ENCODE measurements around the gene SMIM45.

The SMIM45 gene

GRCh38 chr22:41927813-41928212 is 24.1 kb upstream of the SMIM45 start:
- no CpG with 5 or more reads among the region's 6 CpGs for WGBS, 2 donors (ENCODE audit: extremely low coverage in 2 of 2, insufficient read length in 2 of 2, insufficient replicate concordance in 1 of 2)
- no peaks in the 10 kb centered on the region for H3K9me3 ChIP-seq (replicated peaks in 1 of 2; ENCODE audit: control insufficient read depth in 2 of 2, insufficient read depth in 1 of 2, low read depth in 1 of 2, low read length in 2 of 2)
- no peak overlapping the region for H2AFZ ChIP-seq (ENCODE audit: low read length)
- H2BK12ac ChIP-seq (ENCODE audit: low read length), result no peak overlapping the region
- DNase-seq (ENCODE audit: low spot score), result no peak
- peak overlapping the region; percentile 27 for H3K18ac ChIP-seq (ENCODE audit: low read length)
- H3K4ac ChIP-seq (ENCODE audit: low read length), result no peak overlapping the region
- peak overlapping the region; percentile 1 for H2BK15ac ChIP-seq (ENCODE audit: low read length)
- no peak overlapping the region for H3K27ac ChIP-seq (replicated peaks; ENCODE audit: low read length)
- H3K9ac ChIP-seq (ENCODE audit: low read depth, low read length, poor library complexity), result no peak overlapping the region
- peak overlapping the region; percentile 86 for H2AK5ac ChIP-seq (ENCODE audit: low read depth, low read length)
- no peak overlapping the region for H4K91ac ChIP-seq (ENCODE audit: low read depth, low read length, poor library complexity)
- peak overlapping the region; percentile 3 for H3K23ac ChIP-seq (ENCODE audit: low read depth, low read length, poor library complexity)
- H3K14ac ChIP-seq (ENCODE audit: low read length), result no peak overlapping the region
- no peak overlapping the region for H2BK120ac ChIP-seq (ENCODE audit: low read depth, low read length)
- H3K36me3 ChIP-seq (replicated peaks in 1 of 2; ENCODE audit: control insufficient read depth in 2 of 2, insufficient read depth in 2 of 2, low read length in 2 of 2), result peaks cover 2 to 5% of the 10 kb centered on the region in 2 donors
- H3K27me3 ChIP-seq (ENCODE audit: control insufficient read depth in 3 of 3, insufficient read depth in 3 of 3, low read depth in 1 of 3, low read length in 3 of 3), result peaks cover 0 to 29% (median 7%) of the 10 kb centered on the region in 3 experiments
- H3K4me3 ChIP-seq (ENCODE audit: low read length in 2 of 2), result no peak overlapping the region
- no peak overlapping the region for H4K8ac ChIP-seq (ENCODE audit: low read depth, low read length)
- H3K79me1 ChIP-seq (ENCODE audit: low read depth, low read length), result no peaks in the 10 kb centered on the region
- H3K4me2 ChIP-seq (ENCODE audit: insufficient read depth, low read length, poor library complexity, severe bottlenecking), result no peak overlapping the region
- H3K4me1 ChIP-seq (ENCODE audit: control insufficient read depth in 2 of 2, insufficient read depth in 1 of 2, low read depth in 1 of 2, low read length in 2 of 2), result peaks cover 20 to 24% of the 10 kb centered on the region in 2 donors
- no peak overlapping the region for H2BK5ac ChIP-seq (ENCODE audit: low read length)

DNA sequence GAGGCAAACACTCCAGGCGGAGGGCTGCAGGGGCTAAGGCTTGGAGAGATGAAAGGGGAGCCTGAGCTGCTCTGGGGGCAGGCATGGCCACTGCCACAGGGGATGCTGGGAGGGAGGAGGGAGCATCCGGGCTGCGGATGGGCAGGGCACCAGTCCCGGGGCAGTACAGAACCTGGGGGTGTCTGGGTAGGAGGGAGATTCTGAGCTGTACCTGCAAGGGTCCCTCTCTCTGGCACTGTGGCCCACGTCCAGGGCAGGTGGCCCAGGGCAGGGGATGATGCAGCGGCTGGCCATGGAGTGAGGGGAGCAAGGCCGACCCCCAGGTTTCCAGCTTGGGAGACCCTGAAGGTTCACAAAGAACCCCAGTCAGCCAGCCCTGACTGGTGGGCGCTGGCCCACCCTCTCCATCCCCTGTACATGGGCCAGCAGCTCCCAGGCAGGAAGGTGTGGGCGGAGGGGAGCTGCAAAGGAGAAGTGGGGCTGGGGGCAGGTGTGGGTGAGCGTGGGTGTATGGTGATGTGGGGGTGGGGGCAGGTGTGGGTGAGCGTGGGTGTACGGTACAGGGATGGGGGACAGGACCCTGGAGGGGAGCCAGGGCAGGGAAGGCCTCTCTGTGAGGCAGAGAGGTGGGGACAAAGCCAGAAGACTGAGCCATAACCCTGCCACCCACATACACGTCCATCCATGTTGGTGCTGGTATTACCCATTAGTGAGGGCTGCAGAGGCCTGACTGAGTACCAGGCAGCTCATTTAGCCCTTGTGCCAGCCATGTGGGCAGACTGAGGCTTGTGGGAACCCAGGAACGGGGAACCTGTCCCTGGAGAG is 23.1 kb upstream of the SMIM45 start:
- no peak overlapping the region for H4K91ac ChIP-seq (ENCODE audit: low read depth, low read length, poor library complexity)
- H2BK12ac ChIP-seq (ENCODE audit: low read length), result peak overlapping the region; percentile 22
- H2BK120ac ChIP-seq (ENCODE audit: low read depth, low read length), result no peak overlapping the region
- no peak overlapping the region for H3K27ac ChIP-seq (replicated peaks; ENCODE audit: low read length)
- H2BK15ac ChIP-seq (ENCODE audit: low read length), result peak overlapping the region; percentile 1
- peak overlapping the region; percentile 7 for H3K9ac ChIP-seq (ENCODE audit: low read depth, low read length, poor library complexity)
- peak overlapping the region; percentile 1 for H3K14ac ChIP-seq (ENCODE audit: low read length)
- H3K4ac ChIP-seq (ENCODE audit: low read length), result no peak overlapping the region
- H3K18ac ChIP-seq (ENCODE audit: low read length), result peak overlapping the region; percentile 89
- no peak overlapping the region for H3K4me3 ChIP-seq (ENCODE audit: low read length in 2 of 2)
- H3K4me1 ChIP-seq (ENCODE audit: control insufficient read depth in 2 of 2, insufficient read depth in 1 of 2, low read depth in 1 of 2, low read length in 2 of 2), result peaks cover 20 to 24% of the 10 kb centered on the region in 2 donors
- no peak overlapping the region for H3K4me2 ChIP-seq (ENCODE audit: insufficient read depth, low read length, poor library complexity, severe bottlenecking)
- H3K23ac ChIP-seq (ENCODE audit: low read depth, low read length, poor library complexity), result no peak overlapping the region
- H3K36me3 ChIP-seq (replicated peaks in 1 of 2; ENCODE audit: control insufficient read depth in 2 of 2, insufficient read depth in 2 of 2, low read length in 2 of 2), result peaks cover 2 to 8% of the 10 kb centered on the region in 2 donors
- no peaks in the 10 kb centered on the region for H3K9me3 ChIP-seq (replicated peaks in 1 of 2; ENCODE audit: control insufficient read depth in 2 of 2, insufficient read depth in 1 of 2, low read depth in 1 of 2, low read length in 2 of 2)
- peak overlapping the region; percentile 58 for H2AFZ ChIP-seq (ENCODE audit: low read length)
- peak overlapping the region; percentile 86 for H2AK5ac ChIP-seq (ENCODE audit: low read depth, low read length)
- peak overlapping the region; percentile 17 for H4K8ac ChIP-seq (ENCODE audit: low read depth, low read length)
- peaks cover 2% of the 10 kb centered on the region for H3K79me1 ChIP-seq (ENCODE audit: low read depth, low read length)
- WGBS, 2 donors (ENCODE audit: extremely low coverage in 2 of 2, insufficient read length in 2 of 2, insufficient replicate concordance in 1 of 2), result 100% methylated on average over 1 of the region's 14 CpGs; no CpG with 5 or more reads in 1 of the 2 donors
- peak overlapping the region; percentile 53 for H2BK5ac ChIP-seq (ENCODE audit: low read length)
- H3K27me3 ChIP-seq (ENCODE audit: control insufficient read depth in 3 of 3, insufficient read depth in 3 of 3, low read depth in 1 of 3, low read length in 3 of 3), result peaks cover 0 to 21% (median 7%) of the 10 kb centered on the region in 3 experiments
- DNase-seq (ENCODE audit: low spot score), result no peak

DNA sequence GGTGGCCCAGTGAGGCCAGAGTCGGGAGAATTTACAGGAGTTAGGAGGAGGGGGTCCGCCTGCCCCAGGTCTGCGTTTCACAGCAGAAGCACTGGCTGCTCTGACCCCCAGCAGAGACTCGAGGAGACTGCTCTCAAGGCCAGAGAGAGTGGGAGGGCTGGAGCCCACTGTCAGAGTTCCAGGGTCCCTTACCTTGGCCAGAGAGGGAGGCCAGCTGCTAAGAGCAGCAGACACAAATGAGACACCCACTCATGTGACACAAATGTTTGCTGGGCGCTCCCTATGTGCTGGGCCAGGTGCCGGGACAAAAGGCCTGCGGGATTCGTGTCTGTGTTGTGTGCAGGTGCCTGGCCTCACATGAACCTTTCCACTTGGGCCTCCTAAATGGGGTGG is 22.5 kb upstream of the SMIM45 start:
- Histone ChIP-seq H3K79me1 (ENCODE audit: low read depth, low read length) (peaks cover 2% of the 10 kb centered on the region), H3K9me3 (replicated peaks in 1 of 2; ENCODE audit: control insufficient read depth in 2 of 2, insufficient read depth in 1 of 2, low read depth in 1 of 2, low read length in 2 of 2) (no peaks in the 10 kb centered on the region), H2BK5ac (ENCODE audit: low read length) (peak overlapping the region; percentile 53), H3K4me1 (ENCODE audit: control insufficient read depth in 2 of 2, insufficient read depth in 1 of 2, low read depth in 1 of 2, low read length in 2 of 2) (peaks cover 20 to 24% of the 10 kb centered on the region in 2 donors), H4K91ac (ENCODE audit: low read depth, low read length, poor library complexity) (no peak overlapping the region), H3K27me3 (ENCODE audit: control insufficient read depth in 3 of 3, insufficient read depth in 3 of 3, low read depth in 1 of 3, low read length in 3 of 3) (peaks cover 0 to 21% (median 7%) of the 10 kb centered on the region in 3 experiments), H3K18ac (ENCODE audit: low read length) (peak overlapping the region; percentile 89), H3K9ac (ENCODE audit: low read depth, low read length, poor library complexity) (no peak overlapping the region), H3K27ac (replicated peaks; ENCODE audit: low read length) (no peak overlapping the region), H2BK12ac (ENCODE audit: low read length) (no peak overlapping the region), H3K4ac (ENCODE audit: low read length) (no peak overlapping the region), H2AFZ (ENCODE audit: low read length) (peak overlapping the region; percentile 24), H3K23ac (ENCODE audit: low read depth, low read length, poor library complexity) (no peak overlapping the region), H2BK15ac (ENCODE audit: low read length) (peak overlapping the region; percentile 1), H2BK120ac (ENCODE audit: low read depth, low read length) (no peak overlapping the region), H3K4me3 (ENCODE audit: low read length in 2 of 2) (no peak overlapping the region), H2AK5ac (ENCODE audit: low read depth, low read length) (peak overlapping the region; percentile 86), H3K4me2 (ENCODE audit: insufficient read depth, low read length, poor library complexity, severe bottlenecking) (no peak overlapping the region), H3K36me3 (replicated peaks in 1 of 2; ENCODE audit: control insufficient read depth in 2 of 2, insufficient read depth in 2 of 2, low read length in 2 of 2) (peaks cover 2 to 13% of the 10 kb centered on the region in 2 donors), H4K8ac (ENCODE audit: low read depth, low read length) (no peak overlapping the region), H3K14ac (ENCODE audit: low read length) (no peak overlapping the region)
- DNase-seq (ENCODE audit: low spot score), result no peak
- no CpG with 5 or more reads among the region's 8 CpGs for WGBS, 2 donors (ENCODE audit: extremely low coverage in 2 of 2, insufficient read length in 2 of 2, insufficient replicate concordance in 1 of 2)

- DNase-seq (ENCODE audit: low spot score), result no peak
- Histone ChIP-seq H3K9me3 (replicated peaks in 1 of 2; ENCODE audit: control insufficient read depth in 2 of 2, insufficient read depth in 1 of 2, low read depth in 1 of 2, low read length in 2 of 2) (no peaks in the 10 kb centered on the region), H3K27me3 (ENCODE audit: control insufficient read depth in 3 of 3, insufficient read depth in 3 of 3, low read depth in 1 of 3, low read length in 3 of 3) (peaks cover 0 to 3% (median 0%) of the 10 kb centered on the region in 3 experiments), H3K36me3 (replicated peaks in 1 of 2; ENCODE audit: control insufficient read depth in 2 of 2, insufficient read depth in 2 of 2, low read length in 2 of 2) (peaks cover 6 to 34% of the 10 kb centered on the region in 2 donors), H2AK5ac (ENCODE audit: low read depth, low read length) (no peak overlapping the region), H2BK120ac (ENCODE audit: low read depth, low read length) (no peak overlapping the region), H3K9ac (ENCODE audit: low read depth, low read length, poor library complexity) (no peak overlapping the region), H3K23ac (ENCODE audit: low read depth, low read length, poor library complexity) (no peak overlapping the region), H3K4me1 (ENCODE audit: control insufficient read depth in 2 of 2, insufficient read depth in 1 of 2, low read depth in 1 of 2, low read length in 2 of 2) (peaks cover 18 to 19% of the 10 kb centered on the region in 2 donors), H2BK12ac (ENCODE audit: low read length) (no peak overlapping the region), H3K14ac (ENCODE audit: low read length) (no peak overlapping the region), H2BK5ac (ENCODE audit: low read length) (no peak overlapping the region), H3K4me2 (ENCODE audit: insufficient read depth, low read length, poor library complexity, severe bottlenecking) (no peak overlapping the region), H2BK15ac (ENCODE audit: low read length) (no peak overlapping the region), H3K79me1 (ENCODE audit: low read depth, low read length) (peaks cover 2% of the 10 kb centered on the region), H4K8ac (ENCODE audit: low read depth, low read length) (peak overlapping the region; percentile 5), H3K4ac (ENCODE audit: low read length) (no peak overlapping the region), H3K18ac (ENCODE audit: low read length) (no peak overlapping the region), H3K27ac (replicated peaks; ENCODE audit: low read length) (no peak overlapping the region), H3K4me3 (ENCODE audit: low read length in 2 of 2) (no peak overlapping the region), H4K91ac (ENCODE audit: low read depth, low read length, poor library complexity) (no peak overlapping the region), H2AFZ (ENCODE audit: low read length) (no peak overlapping the region)
- no CpG with 5 or more reads among the region's 10 CpGs for WGBS, 2 donors (ENCODE audit: extremely low coverage in 2 of 2, insufficient read length in 2 of 2, insufficient replicate concordance in 1 of 2)
Observed at GRCh38 chr22:41931701-41932269, 20.2 kb upstream of the SMIM45 start.

All from neuronal stem cell (in vitro differentiated cells).